Right lung (tissue), 5 donors: ENCODE results near the gene RPAP2. TPM values are rescaled to one million over a fixed set of nuclear protein-coding genes. Genes with fewer than 3 reads are reported as not detected.

Experiments used
- DNase-seq, 2 donors: peaks; one replicate each; pipeline ENCODE4 v3.0.0-alpha.2; 2013
- polyA plus RNA-seq, 5 donors: library from polyadenylated mRNA; unstranded; fragments of 120-200 nt; gene quantifications; one replicate each; pipeline versions ENCODE4 v1.2.1 to v1.2.3, GENCODE V29; 2013; ENCODE audit warnings: inconsistent platforms in 1 of 5, low replicate concordance in 1 of 5; ENCODE audit not compliant: insufficient read length in 5 of 5, insufficient read depth in 1 of 5

Gene RPAP2
- polyA plus RNA-seq, 5 donors = 21.1 to 37.5 (median 33.2) TPM

- no peak for DNase-seq
Measured at GRCh38 chr1:92445865-92446264, 147.0 kb downstream of the RPAP2 start.

DNA sequence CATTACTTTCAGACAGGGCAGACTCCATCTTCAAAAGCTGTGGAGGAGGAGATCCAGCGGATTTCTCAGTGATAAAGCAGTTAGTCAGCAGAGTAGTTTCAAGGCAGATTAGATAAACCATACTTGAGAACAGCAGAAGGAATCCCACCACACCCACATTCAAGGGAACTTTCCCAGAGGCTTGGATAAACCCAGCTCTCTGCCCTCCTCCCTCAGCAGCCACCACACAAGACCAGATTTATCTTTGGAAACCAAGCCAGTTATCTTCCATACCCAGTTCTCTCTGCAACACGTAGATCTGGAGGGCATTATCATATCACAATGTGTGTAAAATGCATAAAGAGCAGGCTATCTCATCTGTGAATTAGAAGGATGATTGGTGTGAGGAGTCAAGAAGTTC is 147.7 kb downstream of the RPAP2 start:
- no peak for DNase-seq

DNA sequence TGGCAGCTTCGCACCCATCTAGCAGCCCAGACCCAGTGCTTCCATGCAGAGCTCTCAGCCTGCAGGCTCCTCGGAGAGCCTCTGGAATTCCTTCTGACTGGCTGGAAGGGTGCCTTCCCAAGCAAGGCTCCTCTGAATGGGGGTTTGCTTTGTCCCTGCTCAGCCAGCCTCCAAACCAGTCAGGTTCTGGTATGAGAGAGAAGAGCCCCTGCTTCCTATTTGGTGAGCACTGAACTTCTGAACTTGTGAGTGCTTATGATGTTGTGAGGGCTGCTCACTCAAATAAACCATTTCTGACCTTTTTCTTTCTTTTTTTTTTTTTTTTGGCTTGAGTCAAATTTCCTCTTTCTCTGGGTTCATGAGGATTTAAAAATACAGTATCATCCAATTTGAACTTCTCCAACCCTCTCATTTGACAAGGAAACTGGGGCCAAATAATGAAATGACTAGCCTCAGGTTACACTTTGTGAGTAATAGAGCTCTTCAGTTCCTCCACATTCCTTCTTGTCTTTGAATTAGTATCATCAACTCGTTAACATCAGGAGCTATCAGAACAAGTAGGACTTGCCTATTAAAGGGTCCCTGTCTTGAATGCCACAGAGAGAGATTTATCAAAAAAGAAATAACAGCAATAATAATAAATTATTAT is 148.3 kb downstream of the RPAP2 start:
- no peak for DNase-seq

GRCh38 chr1:92447976-92448375 is 149.1 kb downstream of the RPAP2 start:
- no peak for DNase-seq

Other genes with a start within 250 kb of the RPAP2 start
- gene SETSIP, start 223.6 kb upstream of the RPAP2 start, polyA plus RNA-seq = under 1 TPM in 4 of 5 donors, not detected in 1; 0.35 to 0.79 (median 0.47) TPM
- gene BTBD8, start 218.7 kb upstream of the RPAP2 start, polyA plus RNA-seq = 10 to 100 TPM in 2 of 5 donors, 1 to 10 TPM in 3; 4.1 to 14.1 (median 9.8) TPM
- gene C1orf146, start 81.1 kb upstream of the RPAP2 start, polyA plus RNA-seq = under 1 TPM in 3 of 5 donors, not detected in 2; 0.14 to 0.37 (median 0.32) TPM
- 10 to 100 TPM; 27.0 to 36.9 (median 29.7) TPM for gene GLMN, start 72 bp upstream of the RPAP2 start, polyA plus RNA-seq
- gene GFI1, start 187.9 kb downstream of the RPAP2 start, polyA plus RNA-seq = under 1 TPM; 0.48 to 0.67 (median 0.55) TPM